Common myeloid progenitor, CD34-positive (primary cell): ENCODE data around the gene FASTKD2.

Experiments used
- CTCF ChIA-PET: fragments of 350-600 bp; sonication (Branson Sonifier 250); formaldehyde crosslinking; loops from one replicate; lab custom pipeline; 2021; ENCODE audit warnings: antibody characterized with exemption; lab: Charles Lee
- POLR2A ChIA-PET: fragments of 350-600 bp; sonication (Branson Sonifier 250); formaldehyde crosslinking; loops from one replicate; lab custom pipeline; 2021; ENCODE audit warnings: antibody characterized with exemption; lab: Charles Lee
- DNase-seq, 3 donors: peaks; one replicate each; pipeline versions ENCODE4 v3.0.0 to v3.0.0-alpha.2; 2013
- H3K27ac ChIP-seq, 2 experiments: 1 replicate in 1 of 2; 2 replicates in 1 of 2; pipeline ENCODE4 v1.7.0; 2013; ENCODE audit warnings: inconsistent platforms in 2 of 2, low read length in 2 of 2, mild to moderate bottlenecking in 2 of 2, low read depth in 1 of 2, moderate library complexity in 1 of 2; ENCODE audit not compliant: severe bottlenecking in 2 of 2, insufficient read depth in 1 of 2, poor library complexity in 1 of 2
- H3K27me3 ChIP-seq, 5 experiments: replicated peaks in 2 of 5; 1 replicate in 3 of 5; 2 replicates in 2 of 5; pipeline versions ENCODE4 v1.6.1 to v1.7.0; 2013; ENCODE audit warnings: low read length in 4 of 5, mild to moderate bottlenecking in 2 of 5, moderate library complexity in 2 of 5, inconsistent platforms in 1 of 5; ENCODE audit not compliant: insufficient read depth in 5 of 5, control insufficient read depth in 4 of 5
- H3K36me3 ChIP-seq, 4 experiments: 1 replicate in 2 of 4; 2 replicates in 2 of 4; pipeline versions ENCODE4 v1.6.1 to v1.7.0; 2013; ENCODE audit warnings: low read length in 3 of 4, control low read depth in 1 of 4, mild to moderate bottlenecking in 1 of 4; ENCODE audit not compliant: control insufficient read depth in 4 of 4, insufficient read depth in 4 of 4
- H3K4me1 ChIP-seq, 4 experiments: 1 replicate in 3 of 4; 2 replicates in 1 of 4; pipeline versions ENCODE4 v1.6.1 to v1.7.1; 2013; ENCODE audit warnings: low read length in 3 of 4, mild to moderate bottlenecking in 3 of 4, control low read depth in 1 of 4, inconsistent platforms in 1 of 4, moderate library complexity in 1 of 4; ENCODE audit not compliant: control insufficient read depth in 4 of 4, insufficient read depth in 4 of 4; ENCODE audit errors: control extremely low read depth in 1 of 4
- H3K4me3 ChIP-seq, 7 experiments: 1 replicate in 4 of 7; 2 replicates in 3 of 7; pipeline versions ENCODE4 v1.5.1 to v1.7.0; 2013; ENCODE audit warnings: mild to moderate bottlenecking in 7 of 7, low read length in 6 of 7, moderate library complexity in 6 of 7, inconsistent platforms in 2 of 7, low read depth in 2 of 7, control low read depth in 1 of 7; ENCODE audit not compliant: insufficient read depth in 4 of 7, control insufficient read depth in 1 of 7; ENCODE audit errors: extremely low read depth in 1 of 7
- H3K9me3 ChIP-seq, 5 experiments: 1 replicate in 4 of 5; 2 replicates in 1 of 5; pipeline versions ENCODE4 v1.6.1 to v1.7.1; 2013; ENCODE audit warnings: low read length in 4 of 5, mild to moderate bottlenecking in 2 of 5, inconsistent platforms in 1 of 5, low read depth in 1 of 5, moderate library complexity in 1 of 5; ENCODE audit not compliant: control insufficient read depth in 4 of 5, insufficient read depth in 2 of 5; ENCODE audit errors: control extremely low read depth in 1 of 5
- WGBS: methylation state at CpG from one replicate; pipeline ENCODE4 v1.1.5; 2013; ENCODE audit not compliant: insufficient coverage; 5-methylcytosine and 5-hydroxymethylcytosine counted together

The FASTKD2 gene

DNA sequence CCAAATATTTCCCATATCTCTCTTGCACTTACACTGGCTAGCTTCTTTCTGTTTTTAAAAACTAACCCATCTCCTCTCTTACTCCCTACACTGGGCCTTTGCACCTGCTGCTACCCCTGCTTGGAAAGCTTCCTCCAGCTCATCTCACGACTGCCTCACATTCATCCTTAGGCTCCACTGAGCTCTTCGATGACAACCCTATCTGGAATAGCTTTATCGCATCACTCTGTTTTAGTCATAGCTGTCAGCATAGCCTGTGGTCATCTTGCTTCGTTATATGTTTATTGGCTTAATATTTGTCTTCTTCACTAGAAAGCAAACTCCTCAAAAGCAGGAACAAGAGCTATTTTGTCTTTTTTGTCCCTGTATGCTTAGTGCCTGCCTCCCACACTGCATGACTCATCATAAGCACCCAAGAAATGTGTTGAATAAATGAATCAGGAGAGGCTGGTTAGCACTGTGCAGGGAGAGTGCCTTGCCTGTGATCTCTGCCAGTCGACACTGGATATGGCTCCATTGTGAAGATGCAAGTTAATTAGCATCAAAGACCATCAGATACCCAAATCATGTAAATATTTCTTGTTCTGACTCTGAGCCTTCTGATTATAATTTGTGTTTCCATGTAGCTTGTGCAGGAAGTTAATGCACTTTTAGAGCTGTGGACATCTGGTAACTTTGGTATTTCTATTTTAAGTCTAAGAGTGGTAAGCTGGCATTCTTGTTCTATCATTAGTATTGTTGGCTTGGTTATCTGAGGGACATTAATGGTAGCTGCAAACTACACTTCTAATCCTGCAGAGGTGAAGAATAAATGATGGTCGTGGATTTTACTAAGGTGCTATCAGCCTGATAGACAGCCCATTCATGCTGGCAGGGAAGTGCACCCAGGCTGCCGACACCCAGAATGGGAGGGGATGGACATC lies 36.9 kb upstream of the FASTKD2 start:
- WGBS: 100% methylated on average over 3 of the region's 7 CpGs
- Histone ChIP-seq H3K27me3 (no peaks in the 10 kb centered on the region), H3K9me3 (no peaks in the 10 kb centered on the region), H3K4me3 (no peak overlapping the region), H3K27ac (no peak overlapping the region), H3K36me3 (no peaks in the 10 kb centered on the region), H3K4me1 (peaks cover 0 to 9% (median 0%) of the 10 kb centered on the region in 4 experiments)
- DNase-seq: no peak
- ChIA-PET CTCF (interaction anchor here (1.0 kb wide), 1 partner anchor 15 kb away, joined by 3 read pairs; no protein-coding TSS in a partner anchor), POLR2A (no interaction called here)

DNA sequence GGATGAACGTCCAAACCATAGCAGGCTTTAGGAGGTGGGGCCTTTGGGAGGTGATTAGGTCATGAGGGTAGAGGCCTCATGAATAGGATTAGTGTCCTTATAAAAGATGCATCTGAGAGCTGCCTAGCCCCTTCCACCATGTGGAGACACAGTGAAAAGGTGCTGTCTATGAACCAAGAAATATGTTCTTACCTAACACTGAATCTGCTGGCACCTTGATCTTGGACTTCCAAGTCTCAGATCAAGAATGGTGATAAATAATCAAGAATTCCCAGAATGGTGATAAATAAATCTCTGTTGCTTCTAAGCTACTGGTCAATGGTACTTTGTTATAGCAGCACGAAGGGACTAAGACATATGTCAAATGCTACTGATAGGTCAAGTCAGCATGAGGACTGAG lies 32.1 kb upstream of the FASTKD2 start:
- ChIA-PET POLR2A (no interaction called here), CTCF (no interaction called here)
- Histone ChIP-seq H3K4me3 (no peak overlapping the region), H3K36me3 (no peaks in the 10 kb centered on the region), H3K27me3 (no peaks in the 10 kb centered on the region), H3K27ac (no peak overlapping the region), H3K9me3 (peaks cover 0 to 3% (median 0%) of the 10 kb centered on the region in 5 experiments), H3K4me1 (peaks cover 0 to 7% (median 0%) of the 10 kb centered on the region in 4 experiments)
- DNase-seq: no peak
- WGBS: 88% methylated on average over 1 of the region's 2 CpGs

DNA sequence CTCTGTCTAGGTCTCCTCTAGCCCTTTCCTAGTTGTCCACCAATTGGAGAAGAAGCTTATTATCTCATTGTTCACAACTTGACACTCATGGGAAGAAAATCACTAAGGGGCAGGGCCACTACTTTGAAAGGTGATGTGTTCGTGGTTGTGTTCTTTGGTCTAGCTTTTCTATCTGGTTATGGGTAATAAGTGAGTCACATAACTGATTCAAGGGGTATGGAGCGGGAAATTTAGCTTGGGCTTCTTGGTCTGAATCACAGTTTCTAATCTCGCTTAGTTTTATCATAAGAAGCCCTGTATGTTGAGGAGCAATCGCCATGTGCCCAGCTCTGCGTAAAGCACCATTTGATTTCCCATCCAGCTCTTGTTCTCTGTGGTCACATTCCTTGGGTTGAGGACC lies 28.5 kb upstream of the FASTKD2 start:
- Histone ChIP-seq H3K27ac (no peak overlapping the region), H3K36me3 (no peaks in the 10 kb centered on the region), H3K9me3 (peaks cover 0 to 3% (median 0%) of the 10 kb centered on the region in 5 experiments), H3K27me3 (no peaks in the 10 kb centered on the region), H3K4me1 (no peaks in the 10 kb centered on the region), H3K4me3 (no peak overlapping the region)
- ChIA-PET CTCF (interaction anchor here (0.5 to 0.8 kb wide), 2 partner anchors 20 to 774 kb away, joined by 4 read pairs; no protein-coding TSS in a partner anchor), POLR2A (interaction anchor here (0.8 kb wide), 1 partner anchor 16 kb away, joined by 4 read pairs; no protein-coding TSS in a partner anchor)
- WGBS: 94% methylated on average over 4 of the region's 5 CpGs
- no peak for DNase-seq

DNA sequence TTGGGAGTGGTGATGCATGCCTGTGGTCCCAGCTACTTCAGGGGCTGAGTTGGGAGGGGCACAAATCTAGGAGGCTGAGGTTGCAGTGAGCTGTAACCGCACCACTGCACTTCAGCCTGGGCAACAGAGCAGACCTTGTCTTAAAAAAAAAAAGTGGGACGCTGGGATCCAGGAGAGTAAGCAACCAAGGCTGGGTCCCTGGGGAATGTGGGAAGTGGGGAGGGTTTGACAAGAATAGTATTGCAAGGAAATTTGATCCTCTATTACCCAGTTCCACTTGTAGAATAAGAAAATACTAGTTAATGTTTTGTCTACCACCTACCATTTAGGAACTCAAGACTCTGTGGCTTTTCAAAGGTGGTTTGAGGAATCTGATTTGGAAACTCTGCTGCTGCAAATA lies 26.1 kb upstream of the FASTKD2 start:
- Histone ChIP-seq H3K4me3 (no peak overlapping the region), H3K27ac (no peak overlapping the region), H3K27me3 (no peaks in the 10 kb centered on the region), H3K4me1 (no peaks in the 10 kb centered on the region), H3K9me3 (peaks cover 0 to 3% (median 0%) of the 10 kb centered on the region in 5 experiments), H3K36me3 (no peaks in the 10 kb centered on the region)
- CTCF ChIA-PET: interaction anchor here (1.3 kb wide), 1 partner anchor 40 kb away, joined by 4 read pairs; no protein-coding TSS in a partner anchor
- POLR2A ChIA-PET: no interaction called here
- no peak for DNase-seq
- WGBS: 60% methylated on average over 1 of the region's 2 CpGs

DNA sequence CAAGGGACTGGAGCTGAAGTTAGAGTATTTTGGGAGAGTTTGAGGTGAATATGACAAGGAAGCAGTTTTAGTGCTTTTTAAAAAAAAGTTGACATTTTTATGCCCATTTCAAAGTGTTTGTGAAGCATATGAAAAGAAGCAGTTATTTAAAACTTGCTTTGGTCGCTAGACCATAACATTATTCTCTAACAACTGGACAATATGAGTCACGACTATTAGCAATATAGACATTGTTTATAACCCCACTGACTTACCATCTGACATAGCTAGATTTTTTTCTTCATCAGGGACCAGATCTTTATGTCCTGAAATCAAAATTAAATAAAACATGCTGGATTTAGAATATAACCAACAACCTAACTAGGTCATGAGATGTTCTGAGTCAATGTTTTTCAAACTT lies 24.6 kb upstream of the FASTKD2 start:
- no peaks in the 10 kb centered on the region for H3K27me3 ChIP-seq
- no peak for DNase-seq
- H3K27ac ChIP-seq: no peak overlapping the region

DNA sequence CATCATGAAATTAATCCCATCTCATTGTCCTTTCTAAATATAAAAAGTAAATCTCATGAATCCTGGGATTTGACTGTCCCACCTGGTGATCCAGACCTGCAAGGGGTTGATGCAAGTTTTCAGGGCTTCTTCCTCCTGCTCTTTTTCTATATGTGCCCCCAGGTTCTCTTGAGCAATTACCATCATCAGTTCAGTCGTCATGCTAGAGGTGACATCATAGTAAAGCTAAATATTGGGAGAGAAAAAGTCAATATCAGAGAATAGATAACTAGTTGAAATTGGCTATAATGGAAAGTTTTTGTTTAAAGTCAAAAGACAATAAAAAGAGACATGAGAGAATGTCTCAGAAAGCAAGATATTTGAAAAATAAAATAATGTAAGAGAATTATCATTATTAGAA lies 8.6 kb upstream of the FASTKD2 start:
- no peak for DNase-seq
- Histone ChIP-seq H3K4me1 (no peaks in the 10 kb centered on the region), H3K36me3 (no peaks in the 10 kb centered on the region), H3K27me3 (peaks cover 0 to 2% (median 0%) of the 10 kb centered on the region in 5 experiments), H3K27ac (no peak overlapping the region), H3K9me3 (no peaks in the 10 kb centered on the region), H3K4me3 (no peak overlapping the region)
- CTCF ChIA-PET: interaction anchor here (1.3 kb wide), 1 partner anchor 19 kb away, joined by 4 read pairs; no protein-coding TSS in a partner anchor
- POLR2A ChIA-PET: no interaction called here
- no CpG with 5 or more reads among the region's 1 CpG for WGBS

More for the DNA sequence above, 24.6 kb upstream of the FASTKD2 start:
- Histone ChIP-seq H3K9me3 (no peaks in the 10 kb centered on the region), H3K4me1 (no peaks in the 10 kb centered on the region), H3K36me3 (no peaks in the 10 kb centered on the region), H3K4me3 (no peak overlapping the region)
- WGBS: no CpG with 5 or more reads among the region's 2 CpGs
- POLR2A ChIA-PET: no interaction called here
- CTCF ChIA-PET: no interaction called here
